BLaER1 (cell line): ENCODE measurements around the gene ZFP57.

Experiments used
- H3K27ac ChIP-seq: shearing (Covaris generic); formaldehyde crosslinking; 2 replicates; pipeline ENCODE4 v1.8.1; 2022
- H3K27me3 ChIP-seq: shearing (Covaris generic); formaldehyde crosslinking; 2 replicates; pipeline ENCODE4 v1.8.1; 2022
- H3K36me3 ChIP-seq: shearing (Covaris generic); formaldehyde crosslinking; 2 replicates; pipeline ENCODE4 v1.8.1; 2022
- H3K4me1 ChIP-seq: shearing (Covaris generic); formaldehyde crosslinking; 2 replicates; pipeline ENCODE4 v1.8.1; 2022
- H3K4me2 ChIP-seq: shearing (Covaris generic); formaldehyde crosslinking; 2 replicates; pipeline ENCODE4 v1.8.1; 2022
- H3K4me3 ChIP-seq: shearing (Covaris generic); formaldehyde crosslinking; 2 replicates; pipeline ENCODE4 v1.8.1; 2022
- H3K9ac ChIP-seq: shearing (Covaris generic); formaldehyde crosslinking; 2 replicates; pipeline ENCODE4 v1.8.1; 2022
- H3K9me3 ChIP-seq: shearing (Covaris generic); formaldehyde crosslinking; 2 replicates; pipeline ENCODE4 v1.8.1; 2022
- H4K20me1 ChIP-seq: shearing (Covaris generic); formaldehyde crosslinking; 2 replicates; pipeline ENCODE4 v1.8.1; 2022
- Cebpa-rat ChIP-seq: shearing (Covaris generic); IDR thresholded peaks from 2 replicates; pipeline ENCODE4 v1.8.1; 2022

The ZFP57 gene

DNA sequence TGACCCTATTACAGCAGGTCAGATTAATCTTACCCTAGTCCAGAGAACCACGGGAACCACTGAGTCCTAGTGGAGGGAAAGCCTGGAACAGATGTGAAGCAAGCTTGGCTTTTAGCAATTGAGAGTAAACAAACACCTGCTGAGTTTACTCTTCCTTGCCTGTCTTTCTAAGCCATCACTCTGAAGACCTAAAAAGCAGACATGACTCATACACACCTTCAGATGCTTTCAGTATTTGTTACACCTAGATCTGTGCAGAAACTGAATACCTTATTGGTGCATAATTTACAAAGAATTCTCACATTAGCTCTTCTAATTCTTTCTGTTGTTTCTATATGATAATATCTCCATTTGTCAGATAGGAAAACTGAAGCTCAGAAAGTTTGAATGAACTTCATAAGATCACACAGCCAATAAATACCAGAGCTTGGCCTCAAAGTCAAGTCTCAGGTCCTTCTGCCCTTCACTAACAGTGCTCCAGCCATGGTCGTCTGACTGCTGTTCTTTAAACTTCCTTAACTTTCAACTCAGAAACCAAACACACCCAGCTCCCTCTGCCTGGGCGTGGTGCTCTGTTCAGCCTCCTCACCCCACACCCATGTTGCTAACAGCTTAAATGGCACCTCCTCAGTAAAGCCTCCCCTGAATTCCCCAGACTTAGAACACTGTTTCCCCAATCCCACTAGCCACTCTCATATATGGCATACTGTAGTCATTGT lies 39.4 kb downstream of the ZFP57 start:
- no peaks in the 10 kb centered on the region for H3K36me3 ChIP-seq
- no peak for TF ChIP-seq Cebpa-rat
- no peak overlapping the region for H3K4me3 ChIP-seq
- H3K9me3 ChIP-seq: no peaks in the 10 kb centered on the region
- no peak overlapping the region for H3K27ac ChIP-seq
- H3K4me1 ChIP-seq: peaks cover 12% of the 10 kb centered on the region
- peak overlapping the region; percentile 33; the same call in 1 of the 2 replicates for H3K4me2 ChIP-seq
- H3K27me3 ChIP-seq: no peaks in the 10 kb centered on the region
- H4K20me1 ChIP-seq: no peaks in the 10 kb centered on the region
- no peak overlapping the region for H3K9ac ChIP-seq

GRCh38 chr6:29637247-29637646 lies 43.7 kb downstream of the ZFP57 start:
- H3K9ac ChIP-seq: no peak overlapping the region
- H3K9me3 ChIP-seq: no peaks in the 10 kb centered on the region
- no peak overlapping the region for H3K4me2 ChIP-seq
- H3K4me1 ChIP-seq: peaks cover 22% of the 10 kb centered on the region
- H3K27me3 ChIP-seq: no peaks in the 10 kb centered on the region
- no peaks in the 10 kb centered on the region; the same call in 1 of the 2 replicates for H4K20me1 ChIP-seq
- no peak overlapping the region for H3K4me3 ChIP-seq
- no peak overlapping the region for H3K27ac ChIP-seq
- no peaks in the 10 kb centered on the region for H3K36me3 ChIP-seq
- no peak for TF ChIP-seq Cebpa-rat

DNA sequence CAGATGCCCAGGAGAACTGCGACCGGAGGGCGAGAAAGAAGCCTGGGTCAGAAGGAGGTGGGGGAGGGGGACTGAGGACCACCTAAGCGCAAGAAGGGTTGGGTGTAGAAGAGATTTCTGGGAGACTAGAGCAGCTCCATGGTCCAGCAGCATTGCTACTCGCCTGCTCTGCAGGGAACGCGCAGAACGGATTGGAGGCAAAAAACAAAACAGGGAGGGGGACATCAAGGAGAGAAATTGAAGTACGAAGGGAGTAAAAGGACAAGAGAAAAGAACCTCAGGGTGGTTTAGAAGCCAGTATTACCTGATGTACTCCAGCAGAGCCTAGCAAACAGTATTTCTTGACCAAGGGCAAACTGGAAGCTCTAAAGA lies 47.4 kb downstream of the ZFP57 start:
- peak overlapping the region; percentile 74 for H3K9ac ChIP-seq
- TF ChIP-seq Cebpa-rat: no peak
- H3K27ac ChIP-seq: peak overlapping the region; percentile 64; the same call in 1 of the 2 replicates

GRCh38 chr6:29632789-29633533 lies 48.0 kb downstream of the ZFP57 start, which contains the start of gene GABBR1:
GABBR1 (minus strand) TSS chr6:29633183; CDS start chr6:29632385, 798 bp downstream.
- Histone ChIP-seq H3K27ac (peak within 1 kb of the TSS; percentile 64), H3K9me3 (no peaks in the 10 kb centered on the region), H4K20me1 (peaks cover 24% of the 10 kb centered on the region), H3K4me3 (peak within 1 kb of the TSS; percentile 74), H3K27me3 (no peaks in the 10 kb centered on the region), H3K4me2 (peak within 1 kb of the TSS; percentile 92), H3K4me1 (peaks cover 49% of the 10 kb centered on the region), H3K9ac (peak within 1 kb of the TSS; percentile 74), H3K36me3 (no peaks in the 10 kb centered on the region)
- TF ChIP-seq Cebpa-rat: no peak

More for the DNA sequence above, 47.4 kb downstream of the ZFP57 start:
- no peaks in the 10 kb centered on the region for H3K9me3 ChIP-seq
- peaks cover 49% of the 10 kb centered on the region for H3K4me1 ChIP-seq
- H3K27me3 ChIP-seq: no peaks in the 10 kb centered on the region
- peak overlapping the region; percentile 74 for H3K4me3 ChIP-seq
- no peaks in the 10 kb centered on the region for H3K36me3 ChIP-seq
- H3K4me2 ChIP-seq: peak overlapping the region; percentile 92
- H4K20me1 ChIP-seq: peaks cover 24% of the 10 kb centered on the region

DNA sequence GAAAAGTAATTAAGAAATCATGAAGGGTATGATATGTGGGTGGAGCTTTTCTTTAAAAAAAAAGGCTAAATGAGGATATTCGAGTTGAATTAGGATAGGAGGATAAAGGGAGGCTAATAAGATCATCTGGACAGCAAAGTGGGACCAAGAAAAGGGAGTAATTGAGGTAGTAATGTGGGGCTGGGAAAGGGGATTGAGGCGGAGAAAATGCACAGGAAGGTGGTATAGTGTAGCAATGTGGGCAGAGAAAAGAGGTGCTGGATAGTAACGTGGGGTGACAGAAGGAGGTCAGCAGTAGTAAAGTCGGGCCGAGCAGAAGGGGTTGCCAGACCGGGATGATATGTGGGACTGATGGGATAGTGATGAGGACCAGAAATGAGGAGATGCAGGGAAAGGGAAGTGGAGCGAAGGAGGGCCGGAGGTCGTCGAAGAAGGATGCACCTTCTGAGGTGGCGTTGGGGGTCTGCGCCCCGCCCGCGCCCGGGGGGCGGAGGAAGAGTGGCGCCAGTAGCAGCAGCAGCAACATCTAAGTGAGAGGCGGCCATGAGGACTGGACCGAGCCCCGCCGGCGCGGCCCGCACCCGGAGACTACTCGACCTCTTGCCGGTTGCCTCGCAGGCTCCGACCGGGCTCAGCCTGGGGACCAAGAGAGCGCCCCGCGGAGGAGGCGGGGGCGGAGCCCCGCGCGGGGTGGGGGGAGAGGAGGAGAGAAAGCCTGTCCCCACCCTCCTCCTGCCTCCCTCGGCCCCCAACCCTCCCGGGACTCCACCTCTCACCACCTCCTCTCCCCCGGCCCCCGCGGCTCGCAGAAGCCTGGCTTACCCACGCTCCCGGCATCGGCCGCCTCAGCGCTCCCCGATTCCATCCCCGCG lies 48.9 kb downstream of the ZFP57 start:
- Histone ChIP-seq H3K4me1 (peaks cover 49% of the 10 kb centered on the region), H3K9ac (peak overlapping the region; percentile 74), H3K4me3 (peak overlapping the region; percentile 74), H3K4me2 (peak overlapping the region; percentile 92), H3K27ac (peak overlapping the region; percentile 64), H3K36me3 (no peaks in the 10 kb centered on the region), H3K27me3 (no peaks in the 10 kb centered on the region), H3K9me3 (no peaks in the 10 kb centered on the region), H4K20me1 (peaks cover 24% of the 10 kb centered on the region)
- TF ChIP-seq Cebpa-rat: no peak

DNA sequence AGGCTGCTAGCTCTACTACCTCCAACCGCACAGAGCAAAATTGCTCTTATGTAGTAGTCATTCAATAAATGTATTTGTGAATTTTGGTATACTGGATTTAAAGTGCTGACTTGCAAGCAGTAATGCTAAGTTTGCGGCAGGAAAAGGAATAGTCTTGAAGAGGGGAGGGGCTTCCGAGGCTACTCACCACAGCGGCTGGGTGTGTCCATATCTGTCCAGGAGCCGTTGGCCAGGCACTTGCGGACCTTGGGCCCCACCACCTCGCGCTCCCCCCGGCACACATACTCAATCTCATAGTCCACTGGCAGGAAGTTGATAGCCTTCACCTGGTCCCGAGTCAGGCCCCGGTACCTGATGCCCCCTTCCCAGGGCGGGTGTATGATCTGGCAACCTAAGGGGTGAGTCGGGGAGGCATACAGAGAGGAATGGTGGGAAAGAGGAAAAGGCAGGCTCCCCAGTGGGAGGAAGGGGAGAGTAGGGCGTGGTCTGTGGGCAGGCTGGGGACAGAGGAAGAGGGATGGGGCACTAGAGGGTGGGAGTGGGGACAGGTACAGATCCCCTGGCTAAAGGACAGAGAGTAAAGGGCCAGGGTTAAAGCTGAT lies 49.6 kb downstream of the ZFP57 start:
- Histone ChIP-seq H3K27me3 (no peaks in the 10 kb centered on the region), H3K9me3 (no peaks in the 10 kb centered on the region), H3K36me3 (no peaks in the 10 kb centered on the region), H3K27ac (no peak overlapping the region), H4K20me1 (peaks cover 24% of the 10 kb centered on the region), H3K4me1 (peaks cover 49% of the 10 kb centered on the region), H3K4me2 (peak overlapping the region; percentile 92), H3K4me3 (peak overlapping the region; percentile 74; the same call in 1 of the 2 replicates), H3K9ac (0 out of 2 replicates have a peak overlapping the region, but pooled peaks have one; percentile 19)
- no peak for TF ChIP-seq Cebpa-rat

GRCh38 chr6:29630315-29630714 lies 50.6 kb downstream of the ZFP57 start:
- Histone ChIP-seq H4K20me1 (peaks cover 24% of the 10 kb centered on the region), H3K27me3 (no peaks in the 10 kb centered on the region), H3K36me3 (no peaks in the 10 kb centered on the region), H3K4me1 (peaks cover 49% of the 10 kb centered on the region), H3K27ac (no peak overlapping the region), H3K4me3 (no peak overlapping the region), H3K4me2 (peak overlapping the region; percentile 92), H3K9ac (no peak overlapping the region), H3K9me3 (no peaks in the 10 kb centered on the region)
- TF ChIP-seq Cebpa-rat: no peak

DNA sequence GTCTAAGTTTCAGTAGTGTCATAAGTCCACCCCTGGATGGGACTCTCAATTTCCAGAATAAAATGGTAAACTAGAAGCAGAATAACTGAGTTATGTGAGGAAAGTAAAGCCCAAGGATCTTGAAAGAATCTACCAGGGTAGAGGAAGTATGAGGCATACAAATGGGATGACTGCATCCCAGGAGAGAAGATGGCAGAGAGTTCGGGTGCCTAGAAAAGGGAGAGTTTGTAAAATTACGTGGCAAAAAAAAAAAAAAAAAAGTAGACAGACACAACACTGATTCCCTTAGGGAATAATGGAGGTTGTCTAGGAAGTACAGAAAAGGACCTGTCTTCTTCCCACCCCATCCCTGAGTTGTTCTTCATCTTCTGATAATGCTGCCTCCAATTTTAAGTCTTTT lies 51.4 kb downstream of the ZFP57 start:
- Histone ChIP-seq H3K4me3 (peak overlapping the region; percentile 75; the same call in 1 of the 2 replicates), H3K27me3 (no peaks in the 10 kb centered on the region), H3K9ac (no peak overlapping the region), H3K4me1 (peaks cover 48% of the 10 kb centered on the region), H4K20me1 (peaks cover 24% of the 10 kb centered on the region), H3K9me3 (no peaks in the 10 kb centered on the region), H3K4me2 (peak overlapping the region; percentile 92), H3K27ac (no peak overlapping the region), H3K36me3 (0 out of 2 replicates have a peak, but pooled peaks cover 2% of the 10 kb centered on the region)
- TF ChIP-seq Cebpa-rat: no peak
